H9 (cell line): Measurements from ENCODE around the gene TLE6. TPM values are rescaled to one million over a fixed set of nuclear protein-coding genes. Genes with fewer than 3 reads are reported as not detected.

Experiments used
- DNase-seq: peaks from one replicate; pipeline ENCODE4 v3.0.0-alpha.2; 2017
- H2AFZ ChIP-seq: one replicate; pipeline ENCODE4 v1.6.1; 2013; ENCODE audit warnings: mild to moderate bottlenecking, low read length, control low read depth, moderate library complexity
- H2AK5ac ChIP-seq: 2 replicates; pipeline ENCODE4 v1.6.1; 2013; ENCODE audit warnings: low read length, control low read depth, mixed read lengths; ENCODE audit not compliant: insufficient read length
- H2BK120ac ChIP-seq: one replicate; pipeline ENCODE4 v1.6.1; 2013; ENCODE audit warnings: low read depth, mild to moderate bottlenecking, low read length, control low read depth, inconsistent platforms; ENCODE audit not compliant: poor library complexity, severe bottlenecking
- H2BK12ac ChIP-seq: 2 replicates; pipeline ENCODE4 v1.6.1; 2013; ENCODE audit warnings: low read length, control low read depth, mixed read lengths, low read depth; ENCODE audit not compliant: insufficient read length
- H2BK15ac ChIP-seq: 2 replicates; pipeline ENCODE4 v1.6.1; 2013; ENCODE audit warnings: low read depth, low read length, control low read depth
- H2BK20ac ChIP-seq: one replicate; pipeline ENCODE4 v1.6.1; 2013; ENCODE audit warnings: low read depth, mild to moderate bottlenecking, low read length, control low read depth, inconsistent platforms; ENCODE audit not compliant: poor library complexity, severe bottlenecking
- H2BK5ac ChIP-seq: 2 replicates; pipeline ENCODE4 v1.6.1; 2013; ENCODE audit warnings: low read length, control low read depth, mixed read lengths; ENCODE audit not compliant: insufficient read length
- H3K14ac ChIP-seq: 2 replicates; pipeline ENCODE4 v1.6.1; 2013; ENCODE audit warnings: low read length, control low read depth; ENCODE audit not compliant: insufficient read depth
- H3K18ac ChIP-seq: 2 replicates; pipeline ENCODE4 v1.6.1; 2013; ENCODE audit warnings: low read depth, mild to moderate bottlenecking, mixed read lengths, low read length, control low read depth; ENCODE audit not compliant: insufficient read length
- H3K23ac ChIP-seq: 2 replicates; pipeline ENCODE4 v1.6.1; 2013; ENCODE audit warnings: low read length, control low read depth, mixed read lengths, low read depth; ENCODE audit not compliant: insufficient read length
- H3K23me2 ChIP-seq: 2 replicates; pipeline ENCODE4 v1.6.1; 2013; ENCODE audit warnings: low read depth, mild to moderate bottlenecking, mixed read lengths, low read length, control low read depth; ENCODE audit not compliant: insufficient read length, poor library complexity, severe bottlenecking
- H3K27ac ChIP-seq: 2 replicates; pipeline ENCODE4 v1.5.1; 2013; ENCODE audit warnings: low read length, control low read depth, mixed read lengths, low read depth; ENCODE audit not compliant: insufficient read length
- H3K27me3 ChIP-seq: 2 replicates; pipeline ENCODE4 v1.6.1; 2013; ENCODE audit warnings: low read length, control low read depth, inconsistent platforms; ENCODE audit not compliant: insufficient read depth
- H3K4ac ChIP-seq: 2 replicates; pipeline ENCODE4 v1.6.1; 2013; ENCODE audit warnings: low read depth, mild to moderate bottlenecking, control low read depth, inconsistent platforms, low read length, moderate library complexity
- H3K4me1 ChIP-seq: 2 replicates; pipeline ENCODE4 v1.6.1; 2013; ENCODE audit warnings: low read length, control low read depth, inconsistent platforms; ENCODE audit not compliant: insufficient read depth
- H3K4me2 ChIP-seq: 2 replicates; pipeline ENCODE4 v1.6.1; 2013; ENCODE audit warnings: low read length, control low read depth, mixed read lengths; ENCODE audit not compliant: insufficient read length, insufficient read depth
- H3K56ac ChIP-seq: 2 replicates; pipeline ENCODE4 v1.6.1; 2013; ENCODE audit warnings: low read depth, mild to moderate bottlenecking, mixed read lengths, low read length, control low read depth; ENCODE audit not compliant: insufficient read length
- H3K79me1 ChIP-seq: 2 replicates; pipeline ENCODE4 v1.6.1; 2013; ENCODE audit warnings: low read depth, mild to moderate bottlenecking, moderate library complexity, low read length, control low read depth, inconsistent platforms; ENCODE audit not compliant: insufficient read depth, poor library complexity, severe bottlenecking
- H3K79me2 ChIP-seq: 2 replicates; pipeline ENCODE4 v1.6.1; 2013; ENCODE audit warnings: low read length, control low read depth, inconsistent platforms; ENCODE audit not compliant: insufficient read depth
- H3K9ac ChIP-seq: 2 replicates; pipeline ENCODE4 v1.6.1; 2013; ENCODE audit warnings: low read length, control low read depth, mixed read lengths; ENCODE audit not compliant: insufficient read length; ENCODE audit errors: extremely low read depth
- H3K9me3 ChIP-seq: one replicate; pipeline ENCODE4 v1.6.1; 2013; ENCODE audit warnings: low read depth, low read length, inconsistent platforms; ENCODE audit not compliant: control insufficient read depth
- H3T11ph ChIP-seq: one replicate; pipeline ENCODE4 v1.6.1; 2013; ENCODE audit warnings: mild to moderate bottlenecking, low read length, control low read depth, inconsistent platforms
- H4K20me1 ChIP-seq: one replicate; pipeline ENCODE4 v1.6.1; 2013; ENCODE audit not compliant: control insufficient read depth, insufficient read length, insufficient read depth
- H4K5ac ChIP-seq: 2 replicates; pipeline ENCODE4 v1.6.1; 2013; ENCODE audit warnings: low read depth, mild to moderate bottlenecking, mixed read lengths, low read length, control low read depth; ENCODE audit not compliant: insufficient read length
- H4K8ac ChIP-seq: replicated peaks from 2 replicates; pipeline ENCODE4 v1.6.1; 2013; ENCODE audit warnings: low read length, control low read depth, mixed read lengths, low read depth; ENCODE audit not compliant: insufficient read length
- H4K91ac ChIP-seq: 2 replicates; pipeline ENCODE4 v1.6.1; 2013; ENCODE audit warnings: low read depth, mild to moderate bottlenecking, moderate library complexity, mixed read lengths, low read length, control low read depth; ENCODE audit not compliant: insufficient read length
- H3K27ac Mint-ChIP-seq, 3 experiments: 2 replicates in 2 of 3; 3 replicates in 1 of 3; pipeline ENCODE4 v1.8.0; 2020 to 2021; ENCODE audit warnings: mixed read lengths in 3 of 3, mild to moderate bottlenecking in 1 of 3, moderate library complexity in 1 of 3
- H3K27me3 Mint-ChIP-seq: 2 replicates; pipeline ENCODE4 v1.8.0; 2021; ENCODE audit warnings: low read depth, mild to moderate bottlenecking, moderate library complexity, mixed read lengths
- H3K36me3 Mint-ChIP-seq, 3 experiments: 2 replicates in 2 of 3; 3 replicates in 1 of 3; pipeline ENCODE4 v1.8.0; 2020 to 2021; ENCODE audit warnings: low read depth in 3 of 3, mixed read lengths in 3 of 3; ENCODE audit not compliant: insufficient read depth in 1 of 3
- H3K4me1 Mint-ChIP-seq, 2 experiments: 2 replicates each; pipeline ENCODE4 v1.8.0; 2020; ENCODE audit warnings: mixed read lengths in 2 of 2
- H3K4me3 Mint-ChIP-seq, 2 experiments: 2 replicates in 1 of 2; 3 replicates in 1 of 2; pipeline ENCODE4 v1.8.0; 2020 to 2021; ENCODE audit warnings: mild to moderate bottlenecking in 2 of 2, mixed read lengths in 2 of 2, moderate library complexity in 1 of 2
- H3K9me3 Mint-ChIP-seq, 2 experiments: 2 replicates in 1 of 2; 3 replicates in 1 of 2; pipeline ENCODE4 v1.8.0; 2020; ENCODE audit warnings: mild to moderate bottlenecking in 2 of 2, mixed read lengths in 2 of 2, moderate library complexity in 1 of 2
- CTCF ChIP-seq: fragments of 200-600 bp; sonication (generic); conservative IDR thresholded peaks from 3 replicates; pipeline ENCODE4 v1.8.0; 2021; ENCODE audit warnings: antibody characterized with exemption, mild to moderate bottlenecking
- whole genome bisulfite sequencing: extraction: QIAGEN DNeasy Blood & Tissue Kit; methylation state at CpG from one replicate; pipeline ENCODE4 v1.1.7; 2013; ENCODE audit warnings: missing lambda C conversion rate, low lambda C conversion rate, mixed read lengths; ENCODE audit not compliant: insufficient read length; ENCODE audit errors: extremely low coverage; 5-methylcytosine and 5-hydroxymethylcytosine counted together
- total RNA-seq: library from RNA; stranded (reverse); gene quantifications from 2 replicates; pipeline ENCODE4 v1.2.1, GENCODE V29; 2021

Gene TLE6
- total RNA-seq, 1 experiment from 2014 or later, result 1.7 TPM

DNA sequence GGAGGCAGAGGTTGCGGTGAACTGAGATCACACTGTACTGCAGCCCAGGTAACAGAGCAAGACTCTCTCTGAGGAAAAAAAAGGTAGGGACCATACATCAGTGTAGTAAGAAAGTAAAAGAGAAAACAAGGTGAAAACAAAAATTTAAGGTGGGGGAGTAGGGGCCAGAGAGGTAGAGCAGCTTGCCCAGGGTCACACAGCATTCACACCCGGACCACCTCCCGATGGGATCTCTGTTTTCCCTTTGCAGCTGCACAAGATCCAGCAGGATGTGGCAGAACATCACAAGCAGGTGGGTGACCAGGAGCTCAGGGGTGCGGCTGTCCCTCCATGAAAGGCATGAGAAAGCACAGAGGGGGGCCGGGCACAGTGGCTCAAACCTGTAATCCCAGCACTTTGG lies 4.5 kb downstream of the TLE6 start:
- H4K20me1 ChIP-seq, result no peaks in the 10 kb centered on the region
- H3K4ac ChIP-seq, result no peak overlapping the region
- H2BK15ac ChIP-seq, result no peak overlapping the region
- H4K5ac ChIP-seq, result no peak overlapping the region
- H3K18ac ChIP-seq, result no peak overlapping the region
- no peak overlapping the region for H2BK20ac ChIP-seq
- H3K79me2 ChIP-seq, result no peaks in the 10 kb centered on the region
- peaks cover 92% of the 10 kb centered on the region for H3K27me3 Mint-ChIP-seq
- H3K4me2 ChIP-seq, result no peak overlapping the region
- no peak overlapping the region for H2BK120ac ChIP-seq
- no peak overlapping the region for H3T11ph ChIP-seq
- H3K56ac ChIP-seq, result no peak overlapping the region
- H3K4me1 ChIP-seq, result peaks cover 5% of the 10 kb centered on the region; the same call in 1 of the 2 replicates
- H3K14ac ChIP-seq, result no peak overlapping the region
- H3K23ac ChIP-seq, result no peak overlapping the region
- H3K9me3 ChIP-seq, result no peaks in the 10 kb centered on the region
- H3K36me3 Mint-ChIP-seq, result no peaks in the 10 kb centered on the region
- no peaks in the 10 kb centered on the region for H3K27me3 ChIP-seq
- no peak overlapping the region for H2AK5ac ChIP-seq
- H3K9me3 Mint-ChIP-seq, result peaks cover 0 to 4% of the 10 kb centered on the region in 2 experiments; a peak in 1 of 5 replicates
- no peak overlapping the region for H2BK12ac ChIP-seq
- peaks cover under 1% of the 10 kb centered on the region for H3K23me2 ChIP-seq
- peaks cover 27 to 49% of the 10 kb centered on the region in 2 experiments for H3K4me1 Mint-ChIP-seq
- WGBS, result no CpG with 5 or more reads among the region's 5 CpGs
- H2AFZ ChIP-seq, result no peak overlapping the region
- H3K27ac Mint-ChIP-seq, result no peak overlapping the region; a peak in 1 of 7 replicates
- TF ChIP-seq CTCF, result no peak
- DNase-seq, result no peak
- no peak overlapping the region for H2BK5ac ChIP-seq
- no peak overlapping the region for H3K27ac ChIP-seq
- no peaks in the 10 kb centered on the region for H3K79me1 ChIP-seq
- no peak overlapping the region for H3K9ac ChIP-seq
- H4K8ac ChIP-seq, result no peak overlapping the region
- H4K91ac ChIP-seq, result no peak overlapping the region
- H3K4me3 Mint-ChIP-seq, result peak overlapping the region in 1 of 2 experiments; percentile 24; a peak in 3 of 5 replicates
